ENCODE results near the gene CCDC182. TPM values are rescaled to one million over a fixed set of nuclear protein-coding genes. Genes with fewer than 3 reads are reported as not detected.

CCDC182 gene
- total and polyA plus RNA-seq, 8 donors: not detected

GRCh38 chr17:57726213-57726790, 18.8 kb downstream of the CCDC182 start:
- intact Hi-C loops (cut with DNase I; ENCODE audit: low total_unique reads): no loop called here
- H3K27me3 ChIP-seq: peaks cover 0 to 8% (median 0%) of the 10 kb centered on the region in 3 donors
- 78 to 91% (median 84%) methylated on average over 7 to 9 of the region's 9 CpGs for WGBS, 5 donors
- no peaks in the 10 kb centered on the region for H3K36me3 ChIP-seq
- H3K4me1 ChIP-seq: no peaks in the 10 kb centered on the region
- DNase-seq: no peak
- TF ChIP-seq CTCF (IDR thresholded peaks at IDR 0.05) (no peak), POLR2AphosphoS5 (IDR thresholded peaks at IDR 0.05) (no peak), POLR2A (IDR thresholded peaks at IDR 0.05) (no peak), EP300 (IDR thresholded peaks at IDR 0.05) (no peak)
- H3K9me3 ChIP-seq: no peaks in the 10 kb centered on the region
- H3K4me3 ChIP-seq: no peak overlapping the region
- no peak overlapping the region for H3K27ac ChIP-seq

- TF ChIP-seq POLR2AphosphoS5 (IDR thresholded peaks at IDR 0.05): no peak
- no peak for TF ChIP-seq CTCF (IDR thresholded peaks at IDR 0.05)
- no peak for TF ChIP-seq POLR2A (IDR thresholded peaks at IDR 0.05)
- TF ChIP-seq EP300 (IDR thresholded peaks at IDR 0.05): no peak
- intact Hi-C loops (cut with DNase I; ENCODE audit: low total_unique reads): no loop called here
- Histone ChIP-seq H3K36me3 (no peaks in the 10 kb centered on the region), H3K4me3 (no peak overlapping the region), H3K27me3 (peaks cover 0 to 8% (median 0%) of the 10 kb centered on the region in 3 donors), H3K4me1 (no peaks in the 10 kb centered on the region), H3K9me3 (no peaks in the 10 kb centered on the region), H3K27ac (no peak overlapping the region)
- 80 to 96% (median 92%) methylated on average over 3 to 5 of the region's 5 CpGs for WGBS, 5 donors
- DNase-seq: no peak
These were observed 20.4 kb downstream of the CCDC182 start for GRCh38 chr17:57724729-57725125.

- Histone ChIP-seq H3K27me3 (peaks cover 0 to 8% (median 0%) of the 10 kb centered on the region in 3 donors), H3K36me3 (no peaks in the 10 kb centered on the region), H3K27ac (no peak overlapping the region), H3K9me3 (no peaks in the 10 kb centered on the region), H3K4me3 (no peak overlapping the region), H3K4me1 (no peaks in the 10 kb centered on the region)
- intact Hi-C loops (cut with DNase I; ENCODE audit: low total_unique reads): no loop called here
- no peak for DNase-seq
- WGBS, 5 donors: 68 to 77% (median 75%) methylated on average over 12 to 14 of the region's 14 CpGs
- TF ChIP-seq CTCF (IDR thresholded peaks at IDR 0.05) (no peak), POLR2A (IDR thresholded peaks at IDR 0.05) (no peak), EP300 (IDR thresholded peaks at IDR 0.05) (no peak), POLR2AphosphoS5 (IDR thresholded peaks at IDR 0.05) (no peak)
These were observed 20.9 kb downstream of the CCDC182 start for GRCh38 chr17:57724026-57724728.

GRCh38 chr17:57723427-57724025, 21.6 kb downstream of the CCDC182 start:
- no peak overlapping the region for H3K27ac ChIP-seq

More at GRCh38 chr17:57723427-57724025, 21.6 kb downstream of the CCDC182 start:
- no peaks in the 10 kb centered on the region for H3K9me3 ChIP-seq
- no peak overlapping the region for H3K4me3 ChIP-seq
- no peaks in the 10 kb centered on the region for H3K36me3 ChIP-seq
- intact Hi-C loops (cut with DNase I; ENCODE audit: low total_unique reads): no loop called here
- H3K4me1 ChIP-seq: no peaks in the 10 kb centered on the region
- DNase-seq: no peak
- no peak for TF ChIP-seq EP300 (IDR thresholded peaks at IDR 0.05)
- no peak for TF ChIP-seq POLR2A (IDR thresholded peaks at IDR 0.05)
- no peak for TF ChIP-seq CTCF (IDR thresholded peaks at IDR 0.05)
- no peak for TF ChIP-seq POLR2AphosphoS5 (IDR thresholded peaks at IDR 0.05)
- WGBS, 5 donors: 85 to 89% (median 87%) methylated on average over 10 to 13 of the region's 13 CpGs
- peaks cover 0 to 12% (median 0%) of the 10 kb centered on the region in 3 donors for H3K27me3 ChIP-seq

All from stomach (tissue), 9 donors.